ENCODE results near the gene VWA3B. TPM values are rescaled to one million over a fixed set of nuclear protein-coding genes. Genes with fewer than 3 reads are reported as not detected.

VWA3B gene
- total and polyA plus RNA-seq, 2 of the 4 experiments (the other 2 are of a cell fraction): not detected

Other genes starting within 250 kb of the VWA3B start
- 13.3 and 18.9 TPM in 2 replicates for gene TMEM131, start 91.2 kb upstream of the VWA3B start, total RNA-seq (2012; rRNA removed)
- gene TMEM131, start 91.2 kb upstream of the VWA3B start, polyA plus RNA-seq (2012; rRNA removed): 14.0 TPM in 2 replicates

Measured in IMR-90 (cell line).